ENCODE measurements around the gene IL24. TPM values are rescaled to one million over a fixed set of nuclear protein-coding genes. Genes with fewer than 3 reads are reported as not detected.

Gene IL24, protein sequence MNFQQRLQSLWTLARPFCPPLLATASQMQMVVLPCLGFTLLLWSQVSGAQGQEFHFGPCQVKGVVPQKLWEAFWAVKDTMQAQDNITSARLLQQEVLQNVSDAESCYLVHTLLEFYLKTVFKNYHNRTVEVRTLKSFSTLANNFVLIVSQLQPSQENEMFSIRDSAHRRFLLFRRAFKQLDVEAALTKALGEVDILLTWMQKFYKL
- total RNA-seq, result 10 to 100 TPM in 1 of 2 donors, 1 to 10 TPM in 1; 9.6 to 56.6 TPM

DNA sequence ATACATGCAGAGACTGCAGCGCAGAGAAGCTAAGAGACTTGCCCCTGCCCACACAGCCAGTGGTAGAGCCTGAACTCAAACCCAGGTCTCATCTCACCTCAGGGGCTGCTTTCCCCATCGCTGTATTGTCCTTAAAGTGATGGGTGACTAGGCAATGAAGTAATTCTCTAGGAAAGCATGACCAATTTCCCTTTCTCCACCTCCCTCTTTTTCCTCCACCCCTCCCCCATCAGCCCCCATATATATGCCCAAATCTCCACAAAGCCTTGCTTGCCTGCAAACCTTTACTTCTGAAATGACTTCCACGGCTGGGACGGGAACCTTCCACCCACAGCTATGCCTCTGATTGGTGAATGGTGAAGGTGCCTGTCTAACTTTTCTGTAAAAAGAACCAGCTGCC, at the start of gene IL24:
Gene IL24, plus strand, starts transcription at position 269 of the 400 bp plus-strand sequence. CDS start 390 bp downstream, outside the sequence.

GRCh38 chr1:206864939-206865671, 32.1 kb upstream of the IL24 start, which contains the start of gene IL20:
Gene IL20, plus strand, starts transcription at chr1:206865623. Its CDS starts 230 bp downstream, at chr1:206865853.

DNA sequence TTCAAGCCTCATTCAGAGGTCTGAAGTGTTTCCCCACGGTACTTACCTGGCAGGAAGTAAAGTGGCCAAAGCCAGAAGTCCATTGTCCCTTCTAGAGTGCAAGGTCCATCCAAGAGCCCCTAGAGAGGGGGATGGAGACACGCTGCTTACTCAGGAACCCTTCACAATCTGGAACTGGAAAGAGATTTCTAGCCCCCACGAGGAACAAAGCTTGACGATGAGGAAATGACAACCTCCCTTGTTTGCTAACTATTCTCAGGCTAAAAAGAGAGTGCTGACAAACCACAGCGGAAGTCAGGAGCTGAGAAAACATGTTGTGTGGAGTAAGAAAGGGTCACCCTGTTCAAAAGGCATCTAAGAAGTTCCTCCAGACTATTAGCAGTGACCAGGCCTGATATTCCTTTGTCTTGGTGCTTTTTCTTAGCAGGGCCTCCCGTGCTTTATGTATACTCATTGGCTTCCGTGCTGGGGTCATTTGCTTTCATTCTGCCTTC, 24.6 kb downstream of the IL24 start, which contains the start of gene FCMR:
Gene FCMR, minus strand, starts transcription at position 170 of the 494 bp plus-strand sequence. Its CDS starts 87 bp downstream, at position 83.

GRCh38 chr1:206946261-206946660, 49.0 kb downstream of the IL24 start, which contains the start of gene PIGR:
Gene PIGR, minus strand, starts transcription at chr1:206946466. Its CDS starts 5,935 bp downstream, at chr1:206940531.

Other genes with a start within 250 kb of the IL24 start
- gene MAPKAPK2, start 212.5 kb upstream of the IL24 start, total RNA-seq, result 10 to 100 TPM; 23.0 to 24.8 TPM
- not detected for gene IL19, start 126.7 kb upstream of the IL24 start, total RNA-seq
- not detected for gene IL10, start 124.9 kb upstream of the IL24 start, total RNA-seq
- under 1 TPM in 1 of 2 donors, not detected in 1; 0.34 TPM for gene IL20, start 31.8 kb upstream of the IL24 start, total RNA-seq
- gene FCMR, start 24.5 kb downstream of the IL24 start, total RNA-seq, result 10 to 100 TPM in 1 of 2 donors, 1 to 10 TPM in 1; 4.5 to 11.0 TPM
- not detected for gene PIGR, start 49.0 kb downstream of the IL24 start, total RNA-seq
- not detected for gene FCAMR, start 73.0 kb downstream of the IL24 start, total RNA-seq
- gene C1orf116, start 135.3 kb downstream of the IL24 start, total RNA-seq, result under 1 TPM in 1 of 2 donors, not detected in 1; under 0.01 TPM
- 10 to 100 TPM in 1 of 2 donors, 1 to 10 TPM in 1; 8.3 to 10.3 TPM for gene YOD1, start 153.8 kb downstream of the IL24 start, total RNA-seq
- gene PFKFB2, start 155.8 kb downstream of the IL24 start, total RNA-seq, result 10 to 100 TPM; 12.0 to 23.1 TPM
- gene C4BPB, start 191.4 kb downstream of the IL24 start, total RNA-seq, result not detected
- not detected for gene C4BPA, start 206.8 kb downstream of the IL24 start, total RNA-seq